K562 (cell line): ENCODE results near the gene TTYH2.
A peak's percentile ranks its signal among the peaks of the same experiment; 100 is the strongest.

ENCODE experiments used
- ATF4 ChIP-seq: fragments of 450-650 bp; formaldehyde crosslinking; IDR thresholded peaks from 2 replicates; pipeline ENCODE4 v1.4.0; 2022; ENCODE audit warnings: mild to moderate bottlenecking, moderate library complexity
- CREM ChIP-seq: IDR thresholded peaks from 2 replicates; pipeline ENCODE4 v1.6.1; 2014; ENCODE audit warnings: antibody characterized with exemption, low read depth
- HMGXB4 ChIP-seq: sonication (generic); formaldehyde crosslinking; IDR thresholded peaks from 2 replicates; pipeline ENCODE4 v1.8.1; 2023; ENCODE audit warnings: mild to moderate bottlenecking, missing genetic modification reagents
- SNRNP70 ChIP-seq: fragments of 200-400 bp; formaldehyde crosslinking; optimal IDR thresholded peaks from 2 replicates; pipeline ENCODE3; 2017; ENCODE audit warnings: low read depth, low read length
- TBP ChIP-seq: optimal IDR thresholded peaks from 2 replicates; pipeline ENCODE3; 2011; ENCODE audit warnings: low read depth, low read length, improper control_type of control experiment
- ZKSCAN8 ChIP-seq: fragments of 200-800 bp; sonication (Bioruptor generic); IDR thresholded peaks from 2 replicates; pipeline ENCODE4 v1.6.1; 2016; ENCODE audit warnings: missing genetic modification characterization, missing compliant biosample characterization
- ZNF277 ChIP-seq: fragments of 250-450 bp; sonication (Bioruptor Pico); IDR thresholded peaks from 2 replicates; pipeline ENCODE4 v1.8.0; 2022; ENCODE audit warnings: inconsistent platforms, mild to moderate bottlenecking, moderate library complexity, borderline replicate concordance

- TF ChIP-seq HMGXB4 (CRISPR knock-in tag) (no peak), SNRNP70 (no peak), ZKSCAN8 (CRISPR knock-in tag) (no peak), CREM (peak; percentile 68), ZNF277 (CRISPR knock-in tag) (no peak), ATF4 (no peak), TBP (peak; percentile 55)
Observed at GRCh38 chr17:74295625-74296547, 82.5 kb downstream of the TTYH2 start.
